ENCODE measurements around the gene SLC1A7. TPM values are rescaled to one million over a fixed set of nuclear protein-coding genes. Genes with fewer than 3 reads are reported as not detected.
A peak's percentile ranks its signal among the peaks of the same experiment; 100 is the strongest.

The SLC1A7 gene
- total RNA-seq, 1 donor from 2014 or later, result not detected

DNA sequence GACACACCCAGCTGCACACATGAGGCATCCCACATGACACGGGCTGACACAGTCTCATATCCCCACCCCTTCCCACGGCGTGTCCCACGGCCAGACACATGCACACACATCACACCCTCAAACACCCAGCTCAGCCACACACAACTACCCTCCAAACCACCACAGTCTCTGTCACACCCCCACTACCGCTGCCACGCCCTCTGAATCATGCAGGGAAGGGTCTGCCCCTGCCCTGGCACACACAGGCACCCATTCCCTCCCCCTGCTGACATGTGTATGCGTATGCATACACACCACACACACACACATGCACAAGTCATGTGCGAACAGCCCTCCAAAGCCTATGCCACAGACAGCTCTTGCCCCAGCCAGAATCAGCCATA is 57.9 kb downstream of the SLC1A7 start:
- TF ChIP-seq, protein P1, sequence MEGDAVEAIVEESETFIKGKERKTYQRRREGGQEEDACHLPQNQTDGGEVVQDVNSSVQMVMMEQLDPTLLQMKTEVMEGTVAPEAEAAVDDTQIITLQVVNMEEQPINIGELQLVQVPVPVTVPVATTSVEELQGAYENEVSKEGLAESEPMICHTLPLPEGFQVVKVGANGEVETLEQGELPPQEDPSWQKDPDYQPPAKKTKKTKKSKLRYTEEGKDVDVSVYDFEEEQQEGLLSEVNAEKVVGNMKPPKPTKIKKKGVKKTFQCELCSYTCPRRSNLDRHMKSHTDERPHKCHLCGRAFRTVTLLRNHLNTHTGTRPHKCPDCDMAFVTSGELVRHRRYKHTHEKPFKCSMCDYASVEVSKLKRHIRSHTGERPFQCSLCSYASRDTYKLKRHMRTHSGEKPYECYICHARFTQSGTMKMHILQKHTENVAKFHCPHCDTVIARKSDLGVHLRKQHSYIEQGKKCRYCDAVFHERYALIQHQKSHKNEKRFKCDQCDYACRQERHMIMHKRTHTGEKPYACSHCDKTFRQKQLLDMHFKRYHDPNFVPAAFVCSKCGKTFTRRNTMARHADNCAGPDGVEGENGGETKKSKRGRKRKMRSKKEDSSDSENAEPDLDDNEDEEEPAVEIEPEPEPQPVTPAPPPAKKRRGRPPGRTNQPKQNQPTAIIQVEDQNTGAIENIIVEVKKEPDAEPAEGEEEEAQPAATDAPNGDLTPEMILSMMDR (conservative IDR thresholded peaks at IDR 0.05), result no peak
- Mint-ChIP-seq H3K4me1 (ENCODE audit: unreplicated experiment) (peaks cover 14% of the 10 kb centered on the region), H3K36me3 (no peaks in the 10 kb centered on the region), H3K27me3 (no peaks in the 10 kb centered on the region), H3K9me3 (no peaks in the 10 kb centered on the region), H3K4me3 (no peak overlapping the region), H3K27ac (peak overlapping the region; percentile 66)
- no peak for DNase-seq (ENCODE audit: extremely low spot score, unreplicated experiment)

DNA sequence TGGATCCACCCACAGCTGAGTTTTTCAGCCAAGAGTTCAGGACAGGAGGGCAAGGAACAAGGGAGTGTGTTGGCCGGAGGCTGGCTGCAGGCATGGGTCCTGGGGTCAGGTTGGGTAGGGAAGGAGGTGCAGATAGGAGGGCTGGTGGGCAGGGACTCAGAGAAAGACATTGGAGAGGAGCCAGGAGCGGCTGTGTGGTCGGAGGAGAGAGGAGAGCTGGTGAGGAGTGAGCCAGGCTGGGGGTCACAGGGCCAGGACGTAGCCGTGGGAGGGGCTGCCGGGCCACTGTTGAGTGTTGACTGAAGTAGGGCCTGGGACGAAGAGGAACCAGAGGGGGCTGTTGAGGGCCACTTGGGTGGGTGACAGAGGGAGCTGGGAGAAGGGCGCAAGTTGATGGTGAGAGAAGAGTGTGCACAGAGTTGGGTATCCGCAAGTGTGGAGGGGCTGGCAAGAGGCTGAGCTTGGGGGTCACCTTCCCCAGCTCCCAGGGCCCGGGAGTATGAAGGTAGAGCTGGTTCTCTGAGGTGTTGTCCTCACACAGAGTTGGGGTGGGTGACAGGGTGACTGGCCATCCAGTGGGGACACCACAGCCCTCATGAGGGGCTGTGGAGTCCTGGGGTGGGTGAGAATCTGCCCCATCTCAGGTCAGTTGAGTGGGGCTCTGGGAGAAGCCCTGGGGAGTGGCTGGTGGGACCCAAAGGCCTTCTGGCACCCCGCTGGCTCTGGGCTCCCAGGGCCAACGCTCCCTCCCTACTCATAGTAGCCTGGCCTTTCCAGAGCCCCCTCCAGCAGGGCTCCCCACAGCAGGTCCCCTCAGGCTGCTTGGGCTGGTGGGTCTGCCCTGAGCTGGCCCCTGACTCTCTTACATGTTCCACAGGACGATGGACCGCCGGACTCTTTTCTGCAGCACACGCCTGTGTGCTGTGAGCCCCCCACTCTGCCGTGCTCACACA is 58.5 kb downstream of the SLC1A7 start:
- Mint-ChIP-seq H3K9me3 (no peaks in the 10 kb centered on the region), H3K4me3 (no peak overlapping the region), H3K27ac (peak overlapping the region; percentile 66), H3K36me3 (no peaks in the 10 kb centered on the region), H3K4me1 (ENCODE audit: unreplicated experiment) (peaks cover 14% of the 10 kb centered on the region), H3K27me3 (peaks cover 4% of the 10 kb centered on the region)
- no peak for DNase-seq (ENCODE audit: extremely low spot score, unreplicated experiment)
- TF ChIP-seq, protein P1 (conservative IDR thresholded peaks at IDR 0.05), result no peak

DNA sequence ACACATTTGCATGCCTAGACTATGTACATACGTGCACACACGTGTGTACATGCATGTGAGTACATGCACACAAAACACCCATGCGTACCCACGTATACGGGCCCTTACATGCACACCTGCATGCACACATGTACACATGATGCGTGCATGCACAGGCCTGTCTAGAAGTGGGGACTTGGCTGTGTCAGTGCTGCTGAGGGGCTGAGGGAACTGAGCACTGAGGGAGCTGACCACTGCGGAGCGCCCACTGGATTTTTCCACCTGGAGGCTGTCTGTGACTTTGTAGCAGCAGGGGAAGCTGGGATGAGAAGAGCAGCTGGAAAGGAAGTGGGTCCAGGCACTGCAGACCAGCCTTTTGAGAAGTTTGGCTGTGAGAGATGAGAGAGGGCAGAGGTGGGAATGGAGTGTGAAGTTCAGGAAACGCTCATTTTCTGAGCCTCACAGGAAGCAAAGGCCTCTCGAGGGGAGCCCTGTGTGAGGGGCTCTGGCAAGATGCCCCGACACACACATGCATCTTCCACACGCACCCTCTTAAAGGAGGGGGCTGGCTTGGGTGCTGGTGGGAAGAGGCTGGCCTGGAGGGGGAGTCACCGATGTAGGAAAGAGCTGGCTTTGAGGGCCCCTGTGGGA is 59.5 kb downstream of the SLC1A7 start:
- peaks cover 14% of the 10 kb centered on the region for H3K4me1 Mint-ChIP-seq (ENCODE audit: unreplicated experiment)
- H3K36me3 Mint-ChIP-seq, result no peaks in the 10 kb centered on the region
- no peaks in the 10 kb centered on the region for H3K9me3 Mint-ChIP-seq
- H3K4me3 Mint-ChIP-seq, result no peak overlapping the region
- TF ChIP-seq, protein P1 (conservative IDR thresholded peaks at IDR 0.05), result no peak
- peak overlapping the region; percentile 55 for H3K27ac Mint-ChIP-seq
- no peak for DNase-seq (ENCODE audit: extremely low spot score, unreplicated experiment)
- peaks cover 4% of the 10 kb centered on the region for H3K27me3 Mint-ChIP-seq

DNA sequence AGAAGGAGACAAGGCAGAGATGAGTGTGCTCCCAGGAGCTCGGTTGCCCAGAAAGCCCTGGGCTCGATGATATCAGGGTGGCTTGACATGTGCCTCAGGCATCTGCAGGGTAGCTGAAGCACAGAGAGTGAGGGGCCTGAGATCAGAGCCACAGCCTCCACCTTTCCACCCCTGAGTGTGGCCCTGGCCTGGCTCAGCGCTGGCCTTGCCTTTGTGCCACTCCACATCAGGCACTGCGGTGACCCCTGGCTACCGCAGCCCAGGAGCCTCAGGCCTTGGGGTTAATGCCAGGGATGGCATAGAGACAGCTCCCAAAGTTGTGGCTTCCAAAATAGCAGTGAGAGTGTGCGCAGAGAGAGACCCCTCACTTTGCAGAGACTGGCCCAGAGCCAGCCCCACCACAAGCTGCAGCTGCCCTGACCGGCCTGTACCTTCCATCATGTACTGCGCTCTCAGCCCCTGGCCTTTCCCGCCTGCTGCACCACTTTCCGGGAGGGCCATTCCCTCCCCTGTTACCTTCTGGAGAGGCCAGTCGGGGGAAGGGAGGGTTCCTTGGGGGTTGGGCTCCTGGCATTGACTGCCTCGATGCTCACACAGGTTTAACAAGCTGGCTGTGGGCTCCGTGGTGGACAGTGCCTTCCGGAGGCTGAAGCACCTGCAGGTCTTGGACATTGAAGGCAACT is 60.9 kb downstream of the SLC1A7 start:
- H3K4me3 Mint-ChIP-seq, result no peak overlapping the region
- peaks cover 14% of the 10 kb centered on the region for H3K4me1 Mint-ChIP-seq (ENCODE audit: unreplicated experiment)
- DNase-seq (ENCODE audit: extremely low spot score, unreplicated experiment), result no peak
- no peaks in the 10 kb centered on the region for H3K9me3 Mint-ChIP-seq
- TF ChIP-seq, protein P1 (conservative IDR thresholded peaks at IDR 0.05), result no peak
- peaks cover 4% of the 10 kb centered on the region for H3K27me3 Mint-ChIP-seq
- no peak overlapping the region for H3K27ac Mint-ChIP-seq
- H3K36me3 Mint-ChIP-seq, result no peaks in the 10 kb centered on the region

DNA sequence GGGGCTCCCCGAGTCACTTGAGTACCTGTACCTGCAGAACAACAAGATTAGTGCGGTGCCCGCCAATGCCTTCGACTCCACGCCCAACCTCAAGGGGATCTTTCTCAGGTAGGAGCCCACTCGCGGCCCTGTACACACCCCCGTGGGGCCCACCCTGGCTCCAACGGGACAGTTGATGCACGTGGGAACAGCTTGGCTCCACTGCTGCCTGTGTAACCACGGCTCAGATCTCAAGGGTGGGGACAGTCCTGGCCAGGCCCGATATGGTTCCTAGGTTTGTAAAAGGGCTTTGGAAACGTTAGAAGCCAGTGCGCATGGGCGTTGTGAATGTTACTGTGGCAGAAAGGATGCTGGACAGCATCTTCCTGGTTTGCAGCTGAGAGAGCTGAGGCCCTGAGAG is 61.7 kb downstream of the SLC1A7 start:
- H3K27me3 Mint-ChIP-seq, result peaks cover 4% of the 10 kb centered on the region

More for the DNA sequence above, 61.7 kb downstream of the SLC1A7 start:
- Mint-ChIP-seq H3K4me1 (ENCODE audit: unreplicated experiment) (peaks cover 14% of the 10 kb centered on the region), H3K9me3 (no peaks in the 10 kb centered on the region), H3K27ac (no peak overlapping the region), H3K4me3 (no peak overlapping the region), H3K36me3 (no peaks in the 10 kb centered on the region)
- no peak for DNase-seq (ENCODE audit: extremely low spot score, unreplicated experiment)
- TF ChIP-seq, protein P1 (conservative IDR thresholded peaks at IDR 0.05), result no peak
